Left cardiac atrium (tissue), 4 donors: ENCODE measurements around the gene TAF1A. TPM values are rescaled to one million over a fixed set of nuclear protein-coding genes. Genes with fewer than 3 reads are reported as not detected.

ENCODE experiments used
- ATAC-seq, 2 donors: fragments of 200-7000 bp; cut with Tn5 transposase; one replicate each; pipeline ENCODE4 v1.9.1; 2020; ENCODE audit warnings: mild to moderate bottlenecking in 2 of 2, moderate library complexity in 2 of 2
- DNase-seq: peaks from one replicate; pipeline ENCODE4 v3.0.0-alpha.2; 2020
- intact Hi-C, 2 donors: fragments of 100-400 bp; cut with DNase I; formaldehyde crosslinking; loops; one replicate each; pipeline versions ENCODE4 v1.14.1 to v1.15.1; 2022 to 2023
- total RNA-seq, 2 donors: library from RNA; stranded (reverse); fragmentation: NEBNext Ultra II Directional; extraction: Animal tissue kit (Norgen Biotek cat#: 25700); gene quantifications; one replicate each; pipeline ENCODE4 v1.2.1, GENCODE V29; 2021
- donor health status: DM: no; HTN: yes; CAD: no.
- donor health status: DM: no; HTN: yes; CAD: no; lungs with severe emphysema.
- donor health status: DM: yes; HTN: yes; CAD: no.
- donor health status: Dilated cardiomyopathy.

Gene TAF1A
- total RNA-seq, 2 donors from 2014 or later, result 4.0 to 4.2 TPM

GRCh38 chr1:222606757-222607156 is 17.0 kb upstream of the TAF1A start:
- ATAC-seq, result no peak
- intact Hi-C loops, result no loop called here
- no peak for DNase-seq

- no peak for ATAC-seq
- intact Hi-C loops, result no loop called here
Measured at GRCh38 chr1:222601257-222601656, 11.5 kb upstream of the TAF1A start.

GRCh38 chr1:222600281-222600680 is 10.5 kb upstream of the TAF1A start:
- DNase-seq, result no peak
- intact Hi-C loops, result no loop called here
- no peak for ATAC-seq

More at GRCh38 chr1:222601257-222601656, 11.5 kb upstream of the TAF1A start:
- no peak for DNase-seq

- ATAC-seq (no peak), DNase-seq (no peak)
- intact Hi-C loops, result no loop called here
Measured at GRCh38 chr1:222596696-222597095, 7.0 kb upstream of the TAF1A start.

- ATAC-seq, result no peak
- intact Hi-C loops, result no loop called here
- no peak for DNase-seq
Measured at GRCh38 chr1:222594789-222595188, 5.1 kb upstream of the TAF1A start.

GRCh38 chr1:222592171-222592570 is 2.4 kb upstream of the TAF1A start:
- ATAC-seq, result no peak
- intact Hi-C loops, result no loop called here
- no peak for DNase-seq

- intact Hi-C loops, result no loop called here
- DNase-seq (no peak), ATAC-seq (no peak)
Measured at GRCh38 chr1:222588135-222588534, 1.6 kb downstream of the TAF1A start.

- ATAC-seq (no peak), DNase-seq (no peak)
- intact Hi-C loops, result no loop called here
Measured at GRCh38 chr1:222586842-222587241, 2.9 kb downstream of the TAF1A start.

- DNase-seq (no peak), ATAC-seq (no peak)
- intact Hi-C loops, result no loop called here
Measured at GRCh38 chr1:222583079-222583478, 6.7 kb downstream of the TAF1A start.

GRCh38 chr1:222582099-222582774 is 7.5 kb downstream of the TAF1A start:
- ATAC-seq, result peak in 1 of 2 donors; percentile 25
- intact Hi-C loops, result no loop called here
- DNase-seq, result no peak

- intact Hi-C loops, result no loop called here
- ATAC-seq (no peak), DNase-seq (no peak)
Measured at GRCh38 chr1:222579316-222579715, 10.4 kb downstream of the TAF1A start.

GRCh38 chr1:222570837-222571236 is 18.9 kb downstream of the TAF1A start:
- no peak for DNase-seq
- ATAC-seq, result no peak
- intact Hi-C loops, result no loop called here

- ATAC-seq (no peak), DNase-seq (no peak)
- intact Hi-C loops, result no loop called here
Measured at GRCh38 chr1:222561656-222562055, 28.1 kb downstream of the TAF1A start.

GRCh38 chr1:222557574-222557973 is 32.2 kb downstream of the TAF1A start:
- intact Hi-C loops, result no loop called here
- ATAC-seq (no peak), DNase-seq (no peak)

- ATAC-seq (no peak), DNase-seq (no peak)
- intact Hi-C loops, result no loop called here
Measured at GRCh38 chr1:222557148-222557547, 32.6 kb downstream of the TAF1A start.

- ATAC-seq, result no peak
- no peak for DNase-seq
- intact Hi-C loops, result no loop called here
Measured at GRCh38 chr1:222555992-222556615, 33.6 kb downstream of the TAF1A start.

- intact Hi-C loops, result no loop called here
- ATAC-seq, result no peak
Measured at GRCh38 chr1:222554177-222554576, 35.6 kb downstream of the TAF1A start.

GRCh38 chr1:222552882-222553281 is 36.9 kb downstream of the TAF1A start:
- intact Hi-C loops, result no loop called here
- peak; percentile 49 to 77 for ATAC-seq
- peak; percentile 33 for DNase-seq

More at GRCh38 chr1:222554177-222554576, 35.6 kb downstream of the TAF1A start:
- no peak for DNase-seq

GRCh38 chr1:222547944-222548671 is 41.6 kb downstream of the TAF1A start, which contains the start of gene HHIPL2:
Gene HHIPL2 (minus strand): TSS chr1:222548104. CDS start chr1:222548044, 60 bp downstream.
- ATAC-seq (no peak), DNase-seq (no peak)
- intact Hi-C loops, result no loop called here

GRCh38 chr1:222547260-222547614 is 42.5 kb downstream of the TAF1A start:
- intact Hi-C loops, result no loop called here

More at GRCh38 chr1:222547260-222547614, 42.5 kb downstream of the TAF1A start:
- DNase-seq, result no peak
- no peak for ATAC-seq
